HG03571 (cell line): ENCODE results near the gene CBX8.

Experiments used
- ATAC-seq: cut with Tn5 transposase; IDR thresholded peaks from one replicate; pipeline ENCODE4 v1.9.1; 2021; ENCODE audit not compliant: unreplicated experiment

The CBX8 gene

GRCh38 chr17:79795795-79796443 lies 958 bp downstream of the CBX8 start:
- ATAC-seq, result no peak

DNA sequence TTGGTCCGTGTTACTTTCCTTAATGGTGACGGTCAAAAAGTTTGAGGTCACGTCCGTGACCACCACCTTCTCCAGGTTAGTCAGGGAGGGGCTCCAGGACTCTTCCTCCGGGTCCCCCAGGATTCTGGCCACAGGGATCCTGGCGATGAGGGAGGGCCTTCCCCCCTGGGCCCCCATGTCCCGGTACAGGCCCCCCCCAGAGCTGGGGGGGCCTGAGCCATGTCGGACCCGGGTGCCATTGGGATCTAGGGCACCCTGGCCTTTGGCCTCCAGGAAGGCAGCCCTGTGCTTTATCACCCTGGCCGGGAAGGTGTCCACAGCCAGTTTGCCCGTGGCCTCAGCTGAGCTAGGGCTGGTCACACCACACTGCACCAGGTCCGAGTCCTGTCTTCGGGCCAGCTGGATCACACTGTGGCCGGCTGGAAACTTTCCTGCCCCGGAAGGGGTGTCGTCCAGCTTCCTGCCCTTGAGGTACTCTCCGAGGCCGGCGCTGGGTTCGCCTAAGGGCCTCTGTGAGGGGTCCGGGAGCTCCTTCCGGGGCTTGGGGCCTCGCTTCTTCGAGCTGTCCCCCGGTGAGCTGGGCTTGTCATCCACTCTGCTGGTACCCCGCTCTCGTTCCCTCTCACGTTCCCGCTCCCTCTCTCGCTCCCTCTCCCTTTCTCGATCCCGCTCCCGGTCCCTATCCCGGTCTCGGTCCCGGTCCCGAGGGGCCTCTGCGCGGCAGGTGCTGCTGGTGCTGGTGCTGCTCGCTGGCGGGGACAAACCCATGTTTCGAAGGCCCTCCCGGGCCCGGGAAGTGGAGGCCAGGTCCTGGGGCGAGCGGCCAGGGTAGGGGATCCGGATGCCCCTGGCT lies 2.0 kb downstream of the CBX8 start:
- ATAC-seq, result no peak

GRCh38 chr17:79793924-79794304 lies 3.0 kb downstream of the CBX8 start:
- no peak for ATAC-seq

GRCh38 chr17:79792984-79793923 lies 3.6 kb downstream of the CBX8 start:
- ATAC-seq, result no peak

DNA sequence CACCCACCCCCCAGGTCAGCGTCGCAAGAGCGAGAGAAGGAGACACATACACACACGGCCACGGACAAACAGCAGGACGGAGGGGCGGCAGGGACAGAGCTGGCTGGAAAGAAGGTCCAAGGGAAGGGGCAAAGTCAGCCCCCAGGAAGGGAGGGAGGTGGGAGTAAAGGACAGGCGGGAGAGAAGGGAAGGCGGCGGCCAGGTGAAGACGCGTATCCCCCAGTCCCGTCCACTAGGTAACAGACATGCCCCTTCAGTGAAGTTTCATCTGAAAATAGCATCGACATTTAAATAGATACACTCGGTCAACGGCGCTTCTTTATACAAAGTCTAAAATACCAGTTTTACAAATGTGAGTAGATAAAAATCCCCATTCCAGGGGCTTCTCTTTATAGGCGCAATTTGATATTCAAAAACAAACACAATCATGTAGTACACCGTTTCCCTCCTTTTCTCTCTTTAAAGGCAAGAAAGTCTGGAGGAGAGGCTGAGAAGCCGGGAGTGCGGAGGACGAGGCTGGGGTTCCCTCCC lies 4.5 kb downstream of the CBX8 start:
- no peak for ATAC-seq

DNA sequence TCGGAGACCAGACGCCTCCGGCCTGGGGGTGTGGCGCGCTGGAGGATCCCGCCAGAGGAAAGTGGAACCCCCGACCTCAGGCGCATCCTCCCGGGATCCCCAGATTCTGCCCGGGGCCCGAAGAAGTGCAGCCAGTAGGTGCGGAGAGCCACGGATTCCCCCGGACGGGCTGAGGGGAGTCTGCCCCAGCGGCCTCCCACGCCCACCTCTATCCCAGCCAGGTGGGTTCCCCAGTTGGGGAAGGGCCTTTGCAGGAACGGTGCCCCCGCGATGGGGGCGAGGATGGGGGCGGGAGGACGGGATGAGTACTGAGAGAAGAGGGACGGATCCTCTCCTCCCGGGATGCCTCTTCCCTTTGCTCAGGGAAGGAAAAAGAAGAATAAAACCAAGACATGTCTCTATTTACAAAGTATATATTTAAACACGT lies 5.1 kb downstream of the CBX8 start:
- ATAC-seq, result no peak

DNA sequence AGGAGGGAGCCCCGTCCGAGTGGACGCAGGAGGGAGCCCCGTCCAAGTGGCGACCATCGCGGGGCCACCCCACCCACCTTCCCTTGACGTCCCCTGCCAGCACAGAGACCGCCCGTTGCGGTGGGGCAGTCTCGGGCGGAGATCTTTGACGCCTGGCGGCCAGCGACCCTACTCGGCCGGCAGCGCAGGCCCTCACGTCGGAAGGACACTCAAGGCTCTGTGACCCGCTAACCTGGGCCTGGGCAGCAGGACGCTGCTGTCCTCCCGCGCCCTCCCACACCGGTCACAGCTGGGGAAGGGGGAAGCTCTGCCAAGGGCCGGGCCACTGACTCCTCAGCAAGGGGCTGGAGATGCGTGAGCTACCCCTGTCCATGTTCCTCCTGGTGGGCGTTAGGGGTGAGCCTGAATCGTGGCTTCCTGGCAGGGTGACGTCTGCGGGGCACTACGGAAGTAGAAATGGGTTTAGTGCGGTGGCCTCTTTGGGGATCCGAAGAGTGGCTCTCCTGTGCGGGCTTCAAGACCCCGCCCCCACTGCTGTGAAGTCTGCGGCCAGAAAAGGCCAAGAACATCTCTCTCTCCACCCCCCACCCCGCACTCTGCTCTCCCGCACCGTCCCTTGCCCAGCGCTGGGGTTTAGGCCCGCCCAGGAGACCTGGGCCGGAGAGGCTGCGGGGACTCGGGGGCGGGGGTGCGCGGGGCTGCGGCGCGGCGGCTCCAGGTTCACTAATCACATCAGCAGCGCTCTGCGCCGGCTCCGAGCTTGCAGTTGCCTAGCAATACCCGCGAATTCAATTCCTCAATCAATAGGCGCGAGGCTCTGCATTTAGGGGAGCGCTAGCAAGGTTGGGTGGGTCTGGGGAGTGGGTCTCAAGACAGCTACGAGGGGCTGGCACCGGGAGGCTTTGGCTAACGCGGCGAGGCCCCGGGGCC lies 5.8 kb downstream of the CBX8 start:
- no peak for ATAC-seq

DNA sequence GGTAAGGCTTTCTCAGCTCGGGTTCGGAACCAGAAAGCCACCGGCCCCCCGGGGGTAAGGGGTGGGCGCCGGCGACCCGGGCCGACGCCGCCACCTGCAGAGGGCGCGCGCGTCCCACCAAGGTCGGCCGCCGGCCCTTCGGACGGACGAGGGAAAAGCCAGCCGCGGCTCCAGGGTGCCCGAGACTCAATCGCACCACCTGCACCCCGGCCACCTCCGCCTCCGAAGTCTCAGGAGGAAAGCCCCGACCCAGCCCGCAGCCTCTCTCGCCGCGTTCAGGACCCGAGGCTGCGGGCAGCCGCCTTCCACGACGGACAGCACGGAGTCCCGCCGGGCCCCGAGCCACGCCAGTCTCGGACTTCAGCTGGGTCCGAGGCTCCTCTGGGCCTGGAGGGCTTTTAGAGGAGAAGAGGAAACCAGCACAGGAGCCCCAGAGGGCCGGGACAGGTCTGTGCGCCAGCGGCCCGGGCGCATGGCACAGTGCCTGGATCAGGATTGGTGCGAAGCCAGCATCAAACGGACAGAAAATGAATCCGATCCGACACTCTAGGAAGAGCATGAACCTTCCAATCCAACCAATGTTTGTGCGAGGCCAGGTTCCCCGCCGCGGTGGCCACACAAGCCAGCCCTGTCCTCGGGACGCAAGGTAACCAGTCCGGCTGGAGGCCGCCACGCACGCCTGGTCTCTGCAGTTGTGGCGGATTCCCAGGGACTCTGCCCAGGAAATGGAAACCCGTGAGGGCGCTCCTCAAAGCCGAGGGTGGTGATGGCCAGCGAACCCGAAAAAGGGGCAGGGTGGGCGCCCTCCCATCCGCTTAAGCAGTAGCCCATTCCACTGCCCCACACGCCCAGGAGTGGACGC lies 6.7 kb downstream of the CBX8 start:
- ATAC-seq, result no peak

GRCh38 chr17:79788989-79789942 lies 7.6 kb downstream of the CBX8 start:
- no peak for ATAC-seq

- no peak for ATAC-seq
These were observed 8.4 kb downstream of the CBX8 start for GRCh38 chr17:79788455-79788854.

DNA sequence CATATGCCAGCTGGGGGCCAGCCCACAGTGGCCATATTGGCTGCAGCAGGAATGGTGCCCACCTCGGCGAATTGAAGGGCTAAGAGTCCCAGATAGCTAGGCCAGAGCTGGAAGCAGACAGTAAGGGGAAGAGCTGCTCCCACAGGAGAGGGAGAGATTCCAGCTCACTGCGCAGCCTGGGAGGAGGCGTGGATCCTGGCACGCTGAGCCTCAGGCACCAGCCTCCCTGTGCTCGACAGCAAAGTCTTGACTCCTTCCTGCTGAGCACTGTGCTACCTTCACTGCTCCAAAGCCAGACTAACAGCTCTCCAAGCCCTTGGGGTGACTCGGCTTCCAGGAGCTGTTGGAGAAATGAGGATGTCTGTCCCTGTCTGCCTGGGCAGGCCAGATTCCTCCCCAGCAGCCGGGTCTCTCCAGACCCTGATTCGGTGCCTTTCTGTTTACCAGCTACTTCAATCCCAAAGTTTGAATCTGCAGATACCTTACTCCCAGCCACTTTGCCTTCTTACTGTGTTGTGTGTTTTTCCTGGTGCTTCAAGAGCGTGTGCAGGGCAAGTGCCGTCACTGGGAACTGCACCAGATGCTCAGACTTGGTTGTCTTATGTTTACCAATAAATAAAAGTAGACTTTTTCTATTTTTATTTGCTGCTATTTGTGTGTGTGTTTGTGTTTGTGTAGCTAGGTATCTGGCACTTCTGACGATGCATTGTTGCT lies 9.8 kb downstream of the CBX8 start:
- ATAC-seq, result no peak

DNA sequence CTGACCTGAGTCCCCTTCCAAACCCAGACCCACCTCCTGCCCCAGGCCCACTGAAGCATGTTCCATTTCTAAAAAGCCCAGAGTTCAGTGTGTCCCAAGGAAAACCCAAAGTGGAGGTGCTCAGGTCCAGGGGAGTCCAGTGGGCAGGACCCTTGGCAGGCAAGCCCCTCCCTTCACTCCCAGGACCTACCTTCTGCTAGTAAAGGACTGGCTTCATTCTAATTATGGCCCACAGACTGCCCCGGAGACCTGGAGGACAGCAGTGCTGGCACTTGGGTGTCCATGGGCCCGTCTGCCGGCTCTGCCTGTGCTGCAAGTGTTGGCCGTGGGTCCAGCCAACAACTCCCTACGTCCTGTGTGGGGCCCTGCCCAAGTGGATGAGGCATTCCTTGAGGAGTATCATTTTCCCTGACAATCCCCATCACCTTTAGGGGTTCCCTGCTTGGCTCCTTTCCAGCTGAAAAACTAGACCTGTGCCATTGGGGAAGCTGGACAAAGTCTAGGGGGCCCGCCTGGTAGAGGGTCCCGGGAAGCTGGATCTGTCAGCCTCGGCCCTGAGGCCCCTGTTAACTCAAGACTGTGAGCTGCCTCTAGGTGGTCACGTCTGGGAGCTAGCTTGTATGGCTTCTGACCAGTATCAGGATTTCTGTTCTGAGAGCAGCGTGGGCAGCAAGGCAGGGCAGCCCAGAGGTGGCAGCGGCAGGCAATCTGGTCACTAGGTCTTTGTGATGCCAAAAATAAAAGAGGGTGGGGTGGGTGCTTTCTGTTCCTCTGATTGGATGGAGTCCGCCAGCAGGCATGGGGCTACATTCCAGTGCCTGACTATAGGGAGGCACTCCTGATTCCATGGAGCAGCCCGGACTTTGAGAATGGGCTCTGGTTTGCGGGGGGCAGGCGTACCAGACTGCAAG lies 10.7 kb downstream of the CBX8 start:
- ATAC-seq, result no peak

GRCh38 chr17:79785017-79785899 lies 11.6 kb downstream of the CBX8 start:
- no peak for ATAC-seq

GRCh38 chr17:79784353-79785016 lies 12.4 kb downstream of the CBX8 start:
- ATAC-seq, result no peak

DNA sequence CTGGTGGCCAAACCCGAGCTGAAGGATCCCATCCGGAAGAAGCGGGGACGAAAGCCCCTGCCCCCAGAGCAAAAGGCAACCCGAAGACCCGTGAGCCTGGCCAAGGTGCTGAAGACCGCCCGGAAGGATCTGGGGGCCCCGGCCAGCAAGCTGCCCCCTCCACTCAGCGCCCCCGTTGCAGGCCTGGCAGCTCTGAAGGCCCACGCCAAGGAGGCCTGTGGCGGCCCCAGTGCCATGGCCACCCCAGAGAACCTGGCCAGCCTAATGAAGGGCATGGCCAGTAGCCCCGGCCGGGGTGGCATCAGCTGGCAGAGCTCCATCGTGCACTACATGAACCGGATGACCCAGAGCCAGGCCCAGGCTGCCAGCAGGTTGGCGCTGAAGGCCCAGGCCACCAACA lies 13.0 kb downstream of the CBX8 start:
- ATAC-seq, result no peak
